MCF 10A (cell line): ENCODE measurements around the gene MACROD1. TPM values are rescaled to one million over a fixed set of nuclear protein-coding genes. Genes with fewer than 3 reads are reported as not detected.

ENCODE experiments used
- BruUV-seq: library from RNA; stranded (reverse); fragments of 400-500 nt; replicated peaks from 2 replicates; lab custom pipeline; 2021; lab: Mats Ljungman, UMichigan
- CTCF ChIA-PET: fragments of 300-600 bp; sonication (Branson Sonifier 250); formaldehyde crosslinking; extraction: SDS; loops from one replicate; lab custom pipeline; 2021; ENCODE audit warnings: antibody characterized with exemption, inconsistent platforms; lab: Yijun Ruan, JAX
- POLR2A ChIA-PET: fragments of 300-600, 350-650 bp; sonication (Branson Sonifier 250); formaldehyde crosslinking; extraction: SDS; loops from one replicate; lab custom pipeline; 2020; ENCODE audit warnings: antibody characterized with exemption, inconsistent platforms; lab: Yijun Ruan, JAX
- DNase-seq: peaks from one replicate; pipeline ENCODE4 v3.0.0-alpha.2; 2018; ENCODE audit not compliant: unreplicated experiment
- H3K27ac Mint-ChIP-seq: one replicate; pipeline ENCODE4 v1.8.0; 2022; ENCODE audit warnings: mild to moderate bottlenecking, low read depth, mixed read lengths; ENCODE audit not compliant: unreplicated experiment
- H3K27me3 Mint-ChIP-seq: one replicate; pipeline ENCODE4 v1.8.0; 2022; ENCODE audit warnings: mixed read lengths; ENCODE audit not compliant: insufficient read depth, unreplicated experiment
- H3K36me3 Mint-ChIP-seq: one replicate; pipeline ENCODE4 v1.8.0; 2022; ENCODE audit warnings: mild to moderate bottlenecking, moderate library complexity, mixed read lengths; ENCODE audit not compliant: insufficient read depth, unreplicated experiment
- H3K4me1 Mint-ChIP-seq: one replicate; pipeline ENCODE4 v1.8.0; 2022; ENCODE audit warnings: mixed read lengths; ENCODE audit not compliant: insufficient read depth, unreplicated experiment
- H3K4me3 Mint-ChIP-seq: one replicate; pipeline ENCODE4 v1.8.0; 2022; ENCODE audit warnings: mild to moderate bottlenecking, moderate library complexity, mixed read lengths; ENCODE audit not compliant: unreplicated experiment
- H3K9me3 Mint-ChIP-seq: one replicate; pipeline ENCODE4 v1.8.0; 2022; ENCODE audit warnings: mixed read lengths; ENCODE audit not compliant: unreplicated experiment
- intact Hi-C: fragments of 100-400 bp; cut with micrococcal nuclease; formaldehyde crosslinking; loops from 2 replicates; pipeline ENCODE4 v1.14.1; 2022
- total RNA-seq: library from RNA; stranded (reverse); gene quantifications from 2 replicates; pipeline ENCODE4 v1.2.3, GENCODE V29; 2022
- TF ChIP-seq, protein P1 (sequence below): fragments of 200-600 bp; IDR thresholded peaks from one replicate; pipeline ENCODE4 v1.8.0; 2022; ENCODE audit warnings: antibody characterized with exemption, mild to moderate bottlenecking; ENCODE audit not compliant: unreplicated experiment

MACROD1 gene
- total RNA-seq, 1 experiment from 2014 or later, result 15.1 TPM

GRCh38 chr11:64045700-64046099, 120.2 kb downstream of the MACROD1 start:
- no peaks in the 10 kb centered on the region for H3K4me1 Mint-ChIP-seq
- intact Hi-C loops, result no loop called here
- CTCF ChIA-PET, result no interaction called here

GRCh38 chr11:64044730-64045393, 121.1 kb downstream of the MACROD1 start:
- H3K27ac Mint-ChIP-seq, result no peak overlapping the region
- CTCF ChIA-PET, result interaction anchor here (0.6 kb wide), 1 partner anchor 87 kb away, joined by 3 read pairs; no protein-coding TSS in a partner anchor
- BruUV-seq, result no TSS peak
- H3K9me3 Mint-ChIP-seq, result no peaks in the 10 kb centered on the region
- TF ChIP-seq, protein P1, sequence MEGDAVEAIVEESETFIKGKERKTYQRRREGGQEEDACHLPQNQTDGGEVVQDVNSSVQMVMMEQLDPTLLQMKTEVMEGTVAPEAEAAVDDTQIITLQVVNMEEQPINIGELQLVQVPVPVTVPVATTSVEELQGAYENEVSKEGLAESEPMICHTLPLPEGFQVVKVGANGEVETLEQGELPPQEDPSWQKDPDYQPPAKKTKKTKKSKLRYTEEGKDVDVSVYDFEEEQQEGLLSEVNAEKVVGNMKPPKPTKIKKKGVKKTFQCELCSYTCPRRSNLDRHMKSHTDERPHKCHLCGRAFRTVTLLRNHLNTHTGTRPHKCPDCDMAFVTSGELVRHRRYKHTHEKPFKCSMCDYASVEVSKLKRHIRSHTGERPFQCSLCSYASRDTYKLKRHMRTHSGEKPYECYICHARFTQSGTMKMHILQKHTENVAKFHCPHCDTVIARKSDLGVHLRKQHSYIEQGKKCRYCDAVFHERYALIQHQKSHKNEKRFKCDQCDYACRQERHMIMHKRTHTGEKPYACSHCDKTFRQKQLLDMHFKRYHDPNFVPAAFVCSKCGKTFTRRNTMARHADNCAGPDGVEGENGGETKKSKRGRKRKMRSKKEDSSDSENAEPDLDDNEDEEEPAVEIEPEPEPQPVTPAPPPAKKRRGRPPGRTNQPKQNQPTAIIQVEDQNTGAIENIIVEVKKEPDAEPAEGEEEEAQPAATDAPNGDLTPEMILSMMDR, result no peak
- H3K36me3 Mint-ChIP-seq, result peaks cover 6% of the 10 kb centered on the region
- H3K27me3 Mint-ChIP-seq, result no peaks in the 10 kb centered on the region
- no peaks in the 10 kb centered on the region for H3K4me1 Mint-ChIP-seq
- POLR2A ChIA-PET, result no interaction called here
- H3K4me3 Mint-ChIP-seq, result no peak overlapping the region
- no peak for DNase-seq
- intact Hi-C loops, result loop anchor here (5.0 kb wide), 1 partner anchor 102 kb away; no protein-coding TSS in a partner anchor

More at GRCh38 chr11:64045700-64046099, 120.2 kb downstream of the MACROD1 start:
- POLR2A ChIA-PET, result interaction anchor here (1.0 kb wide), 1 partner anchor 28 kb away, joined by 3 read pairs; no protein-coding TSS in a partner anchor
- H3K27ac Mint-ChIP-seq, result no peak overlapping the region
- no peaks in the 10 kb centered on the region for H3K9me3 Mint-ChIP-seq
- no peak overlapping the region for H3K4me3 Mint-ChIP-seq
- no TSS peak for BruUV-seq
- no peak for DNase-seq
- H3K27me3 Mint-ChIP-seq, result no peaks in the 10 kb centered on the region
- TF ChIP-seq, protein P1, result no peak
- no peaks in the 10 kb centered on the region for H3K36me3 Mint-ChIP-seq

GRCh38 chr11:64043545-64043944, 122.4 kb downstream of the MACROD1 start:
- Mint-ChIP-seq H3K36me3 (peaks cover 7% of the 10 kb centered on the region), H3K27ac (no peak overlapping the region)
- CTCF ChIA-PET, result interaction anchor here (0.6 to 1.1 kb wide), 3 partner anchors 9 to 352 kb away, joined by 3 to 4 read pairs (median 4); no protein-coding TSS in a partner anchor

DNA sequence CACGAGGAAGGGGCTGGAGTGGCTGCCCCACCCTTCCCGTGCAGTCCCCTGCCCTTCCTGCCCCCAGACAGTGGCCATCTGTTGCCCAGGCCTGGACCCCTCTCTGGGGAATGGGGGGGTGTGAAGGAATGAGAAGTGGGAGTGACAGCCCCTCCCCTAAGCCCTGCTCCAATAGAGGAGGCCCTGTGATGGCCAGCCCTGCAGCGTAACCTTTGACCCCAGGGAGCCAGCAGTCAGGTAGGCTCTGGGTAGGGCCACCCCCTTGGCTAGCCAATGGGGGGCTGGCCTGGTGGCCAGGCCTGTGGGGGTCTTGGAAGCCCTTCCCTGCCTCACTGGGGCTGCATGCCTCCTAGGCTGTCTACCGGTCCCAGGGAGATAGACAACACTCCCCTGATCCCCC, 123.6 kb downstream of the MACROD1 start:
- Mint-ChIP-seq H3K27ac (no peak overlapping the region), H3K9me3 (no peaks in the 10 kb centered on the region), H3K4me1 (no peaks in the 10 kb centered on the region), H3K4me3 (no peak overlapping the region), H3K36me3 (peaks cover 7% of the 10 kb centered on the region), H3K27me3 (no peaks in the 10 kb centered on the region)
- intact Hi-C loops, result loop anchor here (5.0 kb wide), 1 partner anchor 105 kb away; no protein-coding TSS in a partner anchor
- TF ChIP-seq, protein P1, result no peak
- ChIA-PET CTCF (no interaction called here), POLR2A (no interaction called here)
- DNase-seq, result no peak
- no TSS peak for BruUV-seq

More at GRCh38 chr11:64043545-64043944, 122.4 kb downstream of the MACROD1 start:
- Mint-ChIP-seq H3K4me1 (no peaks in the 10 kb centered on the region), H3K9me3 (no peaks in the 10 kb centered on the region), H3K4me3 (no peak overlapping the region), H3K27me3 (no peaks in the 10 kb centered on the region)
- POLR2A ChIA-PET, result no interaction called here
- TF ChIP-seq, protein P1, result no peak
- BruUV-seq, result no TSS peak
- DNase-seq, result no peak
- intact Hi-C loops, result loop anchor here (5.0 kb wide), 1 partner anchor 104 kb away; no protein-coding TSS in a partner anchor
